Panc1 (cell line): Measurements from ENCODE around the gene VTN. TPM values are rescaled to one million over a fixed set of nuclear protein-coding genes. Genes with fewer than 3 reads are reported as not detected.

Experiments used
- ATAC-seq: fragments of 200-7000 bp; cut with Tn5 transposase; 2 replicates; pipeline ENCODE4 v1.9.1; 2020; ENCODE audit warnings: mild to moderate bottlenecking, moderate library complexity
- BruUV-seq: library from RNA; stranded (reverse); fragments of 400-500 nt; replicated peaks from 2 replicates; lab custom pipeline; 2021; lab: Mats Ljungman, UMichigan
- CTCF ChIA-PET: fragments of 300-600 bp; sonication (Branson Sonifier 250); formaldehyde crosslinking; loops from one replicate; lab custom pipeline; 2022; ENCODE audit warnings: antibody characterized with exemption; lab: Charles Lee
- POLR2A ChIA-PET: fragments of 300-600 bp; sonication (Branson Sonifier 250); formaldehyde crosslinking; loops from one replicate; lab custom pipeline; 2022; ENCODE audit warnings: antibody characterized with exemption; lab: Charles Lee
- DNase-seq: peaks from one replicate; pipeline ENCODE4 v3.0.0-alpha.2; 2010; ENCODE audit warnings: low read depth, low spot score
- H3K27ac ChIP-seq: 2 replicates; pipeline ENCODE4 v1.5.1; 2011; ENCODE audit warnings: mild to moderate bottlenecking, low read length, inconsistent platforms
- H3K27me3 ChIP-seq: fragments of 200-500 bp; sonication (Bioruptor generic); 2 replicates; pipeline ENCODE4 v1.6.0; 2014; ENCODE audit warnings: low read length, inconsistent platforms; ENCODE audit not compliant: control insufficient read depth, insufficient read depth
- H3K36me3 ChIP-seq: fragments of 200-500 bp; sonication (Bioruptor generic); 2 replicates; pipeline ENCODE4 v1.5.1; 2014; ENCODE audit warnings: inconsistent platforms, mild to moderate bottlenecking, low read length, moderate library complexity; ENCODE audit not compliant: control insufficient read depth, insufficient read depth
- H3K4me1 ChIP-seq: 2 replicates; pipeline ENCODE4 v1.5.1; 2011; ENCODE audit warnings: inconsistent platforms, mild to moderate bottlenecking, low read length, moderate library complexity; ENCODE audit not compliant: control insufficient read depth, insufficient read depth
- H3K4me3 ChIP-seq, 2 experiments: 2 replicates each; pipeline ENCODE4 v1.5.1; 2011 to 2012; ENCODE audit warnings: low read depth in 2 of 2, low read length in 2 of 2, mild to moderate bottlenecking in 2 of 2, inconsistent platforms in 1 of 2, moderate library complexity in 1 of 2
- H3K9me3 ChIP-seq: fragments of 200-500 bp; sonication (Bioruptor generic); 2 replicates; pipeline ENCODE4 v1.5.1; 2014; ENCODE audit warnings: low read depth, mild to moderate bottlenecking, inconsistent platforms, low read length, moderate library complexity; ENCODE audit not compliant: control insufficient read depth, insufficient read depth
- CTCF ChIP-seq: fragments of 450-650 bp; IDR thresholded peaks from 2 replicates; pipeline ENCODE4 v1.5.1; 2017; ENCODE audit warnings: mild to moderate bottlenecking
- POLR2AphosphoS5 ChIP-seq: IDR thresholded peaks from 2 replicates; pipeline ENCODE4 v1.6.1; 2012; ENCODE audit warnings: mild to moderate bottlenecking, low read depth, low read length, moderate library complexity
- REST ChIP-seq, 2 experiments: IDR thresholded peaks; 2 replicates each; pipeline ENCODE4 v1.6.1; 2011 to 2012; ENCODE audit warnings: low read depth in 2 of 2, control low read depth in 1 of 2, low read length in 1 of 2, mild to moderate bottlenecking in 1 of 2, moderate library complexity in 1 of 2; ENCODE audit not compliant: insufficient read depth in 1 of 2
- SIN3A ChIP-seq: IDR thresholded peaks from 2 replicates; pipeline ENCODE4 v1.6.1; 2012; ENCODE audit warnings: low read depth, mild to moderate bottlenecking, low read length, moderate library complexity, borderline replicate concordance; ENCODE audit not compliant: insufficient read depth
- TCF7L2 ChIP-seq: IDR thresholded peaks from 2 replicates; pipeline ENCODE4 v1.6.1; 2011; ENCODE audit warnings: mild to moderate bottlenecking, low read depth, low read length, inconsistent platforms
- in situ Hi-C: cut with HindIII; loops from 2 replicates; pipeline ENCODE4 v1.10.0; 2016; ENCODE audit warnings: low sequenced_read_pairs, low pct_unique_long_range_greater_than_20kb
- intact Hi-C: fragments of 100-400 bp; cut with micrococcal nuclease; formaldehyde crosslinking; loops from one replicate; pipeline ENCODE4 v1.10.0; 2022; ENCODE audit not compliant: unreplicated experiment
- total RNA-seq: library from RNA; stranded (reverse); gene quantifications from one replicate; pipeline ENCODE4 v1.2.1, GENCODE V29; 2021; ENCODE audit not compliant: unreplicated experiment

Gene VTN
- total RNA-seq, 1 experiment from 2014 or later = 2.3 TPM

GRCh38 chr17:28328325-28328724, 41.8 kb downstream of the VTN start:
- ATAC-seq = no peak
- BruUV-seq = no TSS peak
- Histone ChIP-seq H3K36me3 (no peaks in the 10 kb centered on the region), H3K27ac (no peak overlapping the region), H3K9me3 (no peaks in the 10 kb centered on the region), H3K4me3 (no peak overlapping the region), H3K27me3 (no peaks in the 10 kb centered on the region), H3K4me1 (no peaks in the 10 kb centered on the region)
- CTCF ChIA-PET = no interaction called here
- in situ Hi-C loops = no loop called here
- TF ChIP-seq TCF7L2 (no peak), SIN3A (no peak)
- intact Hi-C loops = no loop called here
- no peak for DNase-seq
- POLR2A ChIA-PET = interaction anchor here (0.5 kb wide), 1 partner anchor 225 kb away, joined by 3 read pairs; no protein-coding TSS in a partner anchor

GRCh38 chr17:28327709-28328108, 42.4 kb downstream of the VTN start:
- ATAC-seq (peak; percentile 63; the same call in 1 of the 2 replicates), DNase-seq (no peak)
- POLR2A ChIA-PET = no interaction called here
- Histone ChIP-seq H3K9me3 (no peaks in the 10 kb centered on the region), H3K4me3 (no peak overlapping the region), H3K36me3 (no peaks in the 10 kb centered on the region), H3K4me1 (no peaks in the 10 kb centered on the region), H3K27ac (no peak overlapping the region), H3K27me3 (no peaks in the 10 kb centered on the region)
- intact Hi-C loops (no loop called here), in situ Hi-C loops (no loop called here)
- CTCF ChIA-PET = no interaction called here
- TF ChIP-seq SIN3A (no peak), TCF7L2 (no peak), CTCF (peak; percentile 28; the same call in 1 of the 2 replicates)
- BruUV-seq = no TSS peak

- DNase-seq (no peak), ATAC-seq (0 out of 2 replicates have a peak, but pooled peaks have one; percentile 32)
- Histone ChIP-seq H3K27ac (no peak overlapping the region), H3K27me3 (no peaks in the 10 kb centered on the region), H3K36me3 (no peaks in the 10 kb centered on the region), H3K9me3 (no peaks in the 10 kb centered on the region), H3K4me3 (no peak overlapping the region), H3K4me1 (no peaks in the 10 kb centered on the region)
- no peak for TF ChIP-seq POLR2AphosphoS5
- TF ChIP-seq SIN3A = no peak
- no peak for TF ChIP-seq REST (IDR thresholded peaks at IDR 0.05; ENCODE audit: insufficient read depth in 1 of 2, low read depth in 2 of 2, low read length in 1 of 2)
- no peak for TF ChIP-seq TCF7L2
- no peak for TF ChIP-seq CTCF
- ChIA-PET CTCF (no interaction called here), POLR2A (no interaction called here)
- in situ Hi-C loops (no loop called here), intact Hi-C loops (no loop called here)
- BruUV-seq = no TSS peak
These were observed 43.0 kb downstream of the VTN start for GRCh38 chr17:28327031-28327607.
